ENCODE data around the gene DGCR6. TPM values are rescaled to one million over a fixed set of nuclear protein-coding genes. Genes with fewer than 3 reads are reported as not detected.
"Not testable (repeated sequence)": the region's sequence is repeated elsewhere in the genome, so short reads cannot be mapped to it uniquely, and the experiment has no call there.

Gene DGCR6
- total RNA-seq, 1 experiment from 2014 or later, result 2.7 TPM

- Histone ChIP-seq H3K36me3 (ENCODE audit: insufficient read depth, low read length, poor library complexity, severe bottlenecking) (no peaks in the 10 kb centered on the region), H3K27ac (ENCODE audit: low read depth, low read length, poor library complexity, severe bottlenecking) (no peak overlapping the region), H3K4me3 (ENCODE audit: low read depth, low read length, poor library complexity, severe bottlenecking) (no peak overlapping the region), H3K9me3 (ENCODE audit: low read depth, low read length, poor library complexity, severe bottlenecking) (no peaks in the 10 kb centered on the region), H3K27me3 (replicated peaks; ENCODE audit: insufficient read depth, low read depth, low read length, poor library complexity) (no peaks in the 10 kb centered on the region), H3K4me1 (ENCODE audit: insufficient read depth, low read length, poor library complexity, severe bottlenecking) (no peaks in the 10 kb centered on the region)
- TF ChIP-seq CTCF (conservative IDR thresholded peaks at IDR 0.05; ENCODE audit: low read depth, low read length) (no peak), EZH2 (IDR thresholded peaks at IDR 0.05; ENCODE audit: borderline replicate concordance, low read depth, low read length, poor library complexity, severe bottlenecking) (no peak)
- no peak for DNase-seq (ENCODE audit: low spot score)
- CTCF ChIA-PET, result no interaction called here
- POLR2A ChIA-PET (ENCODE audit: low non-redundant PET), result no interaction called here
- no TSS peak for BruUV-seq (replicated peaks)
- intact Hi-C loops (cut with micrococcal nuclease; ENCODE audit: unreplicated experiment), result no loop called here
These were observed 18.0 kb upstream of the DGCR6 start for GRCh38 chr22:18888115-18888514.

GRCh38 chr22:18890510-18891192 is 15.5 kb upstream of the DGCR6 start:
- H3K4me1 ChIP-seq (ENCODE audit: insufficient read depth, low read length, poor library complexity, severe bottlenecking); H3K36me3 ChIP-seq (ENCODE audit: insufficient read depth, low read length, poor library complexity, severe bottlenecking); CTCF ChIA-PET; H3K9me3 ChIP-seq (ENCODE audit: low read depth, low read length, poor library complexity, severe bottlenecking); H3K27ac ChIP-seq (ENCODE audit: low read depth, low read length, poor library complexity, severe bottlenecking); BruUV-seq (replicated peaks); intact Hi-C loops (cut with micrococcal nuclease; ENCODE audit: unreplicated experiment); DNase-seq (ENCODE audit: low spot score); H3K27me3 ChIP-seq (replicated peaks; ENCODE audit: insufficient read depth, low read depth, low read length, poor library complexity); POLR2A ChIA-PET (ENCODE audit: low non-redundant PET); H3K4me3 ChIP-seq (ENCODE audit: low read depth, low read length, poor library complexity, severe bottlenecking): not testable (repeated sequence)

GRCh38 chr22:18893775-18894174 is 12.3 kb upstream of the DGCR6 start:
- H3K9me3 ChIP-seq (ENCODE audit: low read depth, low read length, poor library complexity, severe bottlenecking); DNase-seq (ENCODE audit: low spot score); intact Hi-C loops (cut with micrococcal nuclease; ENCODE audit: unreplicated experiment); H3K36me3 ChIP-seq (ENCODE audit: insufficient read depth, low read length, poor library complexity, severe bottlenecking); H3K27me3 ChIP-seq (replicated peaks; ENCODE audit: insufficient read depth, low read depth, low read length, poor library complexity); BruUV-seq (replicated peaks); H3K4me3 ChIP-seq (ENCODE audit: low read depth, low read length, poor library complexity, severe bottlenecking); CTCF ChIA-PET; H3K4me1 ChIP-seq (ENCODE audit: insufficient read depth, low read length, poor library complexity, severe bottlenecking); H3K27ac ChIP-seq (ENCODE audit: low read depth, low read length, poor library complexity, severe bottlenecking); POLR2A ChIA-PET (ENCODE audit: low non-redundant PET): not testable (repeated sequence)

- H3K9me3 ChIP-seq (ENCODE audit: low read depth, low read length, poor library complexity, severe bottlenecking); H3K4me1 ChIP-seq (ENCODE audit: insufficient read depth, low read length, poor library complexity, severe bottlenecking); DNase-seq (ENCODE audit: low spot score); H3K27ac ChIP-seq (ENCODE audit: low read depth, low read length, poor library complexity, severe bottlenecking); BruUV-seq (replicated peaks); H3K4me3 ChIP-seq (ENCODE audit: low read depth, low read length, poor library complexity, severe bottlenecking); H3K27me3 ChIP-seq (replicated peaks; ENCODE audit: insufficient read depth, low read depth, low read length, poor library complexity); CTCF ChIA-PET; POLR2A ChIA-PET (ENCODE audit: low non-redundant PET); H3K36me3 ChIP-seq (ENCODE audit: insufficient read depth, low read length, poor library complexity, severe bottlenecking); intact Hi-C loops (cut with micrococcal nuclease; ENCODE audit: unreplicated experiment): not testable (repeated sequence)
These were observed 10.0 kb upstream of the DGCR6 start for GRCh38 chr22:18896037-18896657.

GRCh38 chr22:18906410-18906745 is 258 bp downstream of the DGCR6 start:
- H3K4me1 ChIP-seq (ENCODE audit: insufficient read depth, low read length, poor library complexity, severe bottlenecking); H3K27ac ChIP-seq (ENCODE audit: low read depth, low read length, poor library complexity, severe bottlenecking); H3K9me3 ChIP-seq (ENCODE audit: low read depth, low read length, poor library complexity, severe bottlenecking); H3K4me3 ChIP-seq (ENCODE audit: low read depth, low read length, poor library complexity, severe bottlenecking); H3K36me3 ChIP-seq (ENCODE audit: insufficient read depth, low read length, poor library complexity, severe bottlenecking); H3K27me3 ChIP-seq (replicated peaks; ENCODE audit: insufficient read depth, low read depth, low read length, poor library complexity); BruUV-seq (replicated peaks); DNase-seq (ENCODE audit: low spot score); intact Hi-C loops (cut with micrococcal nuclease; ENCODE audit: unreplicated experiment): not testable (repeated sequence)
- POLR2A ChIA-PET (ENCODE audit: low non-redundant PET), result interaction anchor here (0.7 kb wide), 1 partner anchor 827 kb away, joined by 3 read pairs; no protein-coding TSS in a partner anchor
- CTCF ChIA-PET, result interaction anchor here (1.4 kb wide), 1 partner anchor 23 kb away, joined by 5 read pairs; no protein-coding TSS in a partner anchor
